Gastroesophageal sphincter (tissue), 4 donors: ENCODE results near the gene ATG2B. TPM values are rescaled to one million over a fixed set of nuclear protein-coding genes. Genes with fewer than 3 reads are reported as not detected.
"Not testable (repeated sequence)": the region's sequence is repeated elsewhere in the genome, so short reads cannot be mapped to it uniquely, and the experiment has no call there.

ENCODE experiments used
- ATAC-seq: fragments of 150-250 bp; one replicate; pipeline ENCODE4 v1.9.1; 2016; ENCODE audit warnings: mild to moderate bottlenecking, moderate library complexity
- H3K27ac ChIP-seq, 4 donors: fragments of 200-600 bp; sonication (generic) in 3 of 4; 1 replicate in 3 of 4; 2 replicates in 1 of 4; pipeline ENCODE4 v1.5.1; 2016 to 2019
- H3K27me3 ChIP-seq: fragments of 200-600 bp; sonication (generic); one replicate; pipeline ENCODE4 v1.5.1; 2019
- H3K36me3 ChIP-seq, 2 donors: fragments of 200-600 bp; sonication (generic); one replicate each; pipeline ENCODE4 v1.5.1; 2019; ENCODE audit warnings: control low read depth in 1 of 2
- H3K4me1 ChIP-seq, 3 donors: fragments of 200-600 bp; sonication (generic); 1 replicate in 2 of 3; 2 replicates in 1 of 3; pipeline ENCODE4 v1.5.1; 2016 to 2019; ENCODE audit warnings: control low read depth in 2 of 3
- H3K4me3 ChIP-seq, 2 donors: fragments of 200-600 bp; sonication (generic); one replicate each; pipeline ENCODE4 v1.5.1; 2019; ENCODE audit warnings: mild to moderate bottlenecking in 1 of 2, moderate library complexity in 1 of 2
- H3K9me3 ChIP-seq, 3 donors: fragments of 200-600 bp; sonication (generic); one replicate each; pipeline ENCODE4 v1.5.1; 2017 to 2019; ENCODE audit warnings: control low read depth in 2 of 3
- CTCF ChIP-seq, 4 experiments: fragments of 200-600 bp in 2 of 4; fragments of 450-650 bp in 2 of 4; sonication (generic) in 1 of 4; IDR thresholded peaks; one replicate each; pipeline ENCODE4 v1.5.1; 2017 to 2019; ENCODE audit warnings: antibody characterized with exemption in 4 of 4, mild to moderate bottlenecking in 2 of 4, moderate library complexity in 2 of 4
- EP300 ChIP-seq: sonication (generic); formaldehyde crosslinking; IDR thresholded peaks from one replicate; pipeline ENCODE4 v1.6.1; 2017; ENCODE audit warnings: antibody characterized with exemption, mild to moderate bottlenecking
- POLR2A ChIP-seq, 2 donors: fragments of 450-650 bp; IDR thresholded peaks; one replicate each; pipeline ENCODE4 v1.6.1; 2017; ENCODE audit warnings: antibody characterized with exemption in 2 of 2, mild to moderate bottlenecking in 2 of 2, moderate library complexity in 1 of 2
- POLR2AphosphoS5 ChIP-seq: sonication (generic); formaldehyde crosslinking; IDR thresholded peaks from one replicate; pipeline ENCODE4 v1.6.1; 2017; ENCODE audit warnings: antibody characterized with exemption
- WGBS, 2 donors: methylation state at CpG; one replicate each; pipeline ENCODE4 v1.1.5; 2018; ENCODE audit warnings: low coverage in 1 of 2; 5-methylcytosine and 5-hydroxymethylcytosine counted together
- total RNA-seq, 4 donors: library from RNA; depleted of rRNA; stranded (reverse); fragments of >200 nt; gene quantifications; one replicate each; pipeline ENCODE4 v1.1.0, GENCODE V29; 2016

Gene ATG2B
- total RNA-seq, 4 donors from 2014 or later = 18.9 to 40.5 (median 25.8) TPM

DNA sequence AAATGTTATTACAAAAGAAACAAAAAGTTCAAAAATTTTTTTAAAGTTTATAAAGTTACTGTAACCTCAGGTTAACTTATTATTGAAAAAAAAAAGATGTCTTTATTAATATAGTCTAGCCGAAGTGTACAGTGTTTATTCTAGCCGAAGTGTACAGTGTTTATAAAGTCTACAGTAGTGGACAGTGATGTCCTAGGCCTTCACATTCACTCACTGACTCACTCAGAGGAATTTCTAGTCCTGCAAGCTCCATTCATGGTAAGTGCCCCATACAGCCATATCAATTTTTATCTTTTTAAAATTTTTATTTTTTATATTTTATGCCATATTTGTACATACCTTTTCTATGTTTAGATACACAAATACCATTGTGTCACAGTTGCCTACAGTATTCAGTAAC lies 10.4 kb downstream of the ATG2B start:
- WGBS, 2 donors = 17% methylated on average over 2 of the region's 2 CpGs; no CpG with 5 or more reads in 1 of the 2 donors
- ATAC-seq = no peak
- H3K36me3 ChIP-seq = no peaks in the 10 kb centered on the region

DNA sequence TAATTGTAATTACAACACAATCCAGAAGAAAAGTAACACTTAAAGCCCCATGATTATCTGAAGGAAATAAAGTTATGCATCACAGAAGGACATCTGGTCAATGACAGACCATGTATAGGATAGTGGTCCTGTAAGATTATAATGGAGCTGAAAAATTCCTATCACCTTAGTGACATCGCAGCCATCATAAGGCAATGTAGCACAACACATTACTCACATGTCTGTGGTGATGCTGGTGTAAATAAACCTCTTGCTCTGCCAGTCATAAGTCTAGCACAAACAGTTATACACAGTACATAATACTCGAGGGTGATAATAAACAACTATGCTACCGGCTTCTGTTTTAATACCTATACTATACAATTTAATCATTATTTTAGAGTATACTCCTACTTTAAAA lies 11.2 kb downstream of the ATG2B start:
- Histone ChIP-seq H3K9me3 (no peaks in the 10 kb centered on the region), H3K27ac (no peak overlapping the region), H3K4me3 (no peak overlapping the region), H3K4me1 (peaks cover 0 to 15% (median 0%) of the 10 kb centered on the region in 3 donors), H3K27me3 (no peaks in the 10 kb centered on the region), H3K36me3 (no peaks in the 10 kb centered on the region)
- 69 to 89% methylated on average over 3 of the region's 3 CpGs for WGBS, 2 donors
- TF ChIP-seq EP300 = no peak
- TF ChIP-seq CTCF (IDR thresholded peaks at IDR 0.05) = no peak
- TF ChIP-seq POLR2A (IDR thresholded peaks at IDR 0.05) = no peak
- TF ChIP-seq POLR2AphosphoS5 = no peak
- ATAC-seq = no peak

More for the DNA sequence above, 10.4 kb downstream of the ATG2B start:
- Histone ChIP-seq H3K27ac (no peak overlapping the region), H3K9me3 (no peaks in the 10 kb centered on the region), H3K4me3 (no peak overlapping the region), H3K4me1 (peaks cover 0 to 15% (median 0%) of the 10 kb centered on the region in 3 donors), H3K27me3 (no peaks in the 10 kb centered on the region)
- TF ChIP-seq POLR2A (IDR thresholded peaks at IDR 0.05) = no peak
- no peak for TF ChIP-seq EP300
- no peak for TF ChIP-seq CTCF (IDR thresholded peaks at IDR 0.05)
- TF ChIP-seq POLR2AphosphoS5 = no peak

- ATAC-seq = no peak
- no peak for TF ChIP-seq POLR2AphosphoS5
- no peak for TF ChIP-seq CTCF (IDR thresholded peaks at IDR 0.05)
- no peak for TF ChIP-seq EP300
- TF ChIP-seq POLR2A (IDR thresholded peaks at IDR 0.05) = no peak
- no peaks in the 10 kb centered on the region for H3K36me3 ChIP-seq
- peaks cover 0 to 15% (median 0%) of the 10 kb centered on the region in 3 donors for H3K4me1 ChIP-seq
- 70 to 87% methylated on average over 5 to 7 of the region's 7 CpGs for WGBS, 2 donors
- no peak overlapping the region for H3K4me3 ChIP-seq
- no peaks in the 10 kb centered on the region for H3K27me3 ChIP-seq
- no peak overlapping the region for H3K27ac ChIP-seq
- H3K9me3 ChIP-seq = no peaks in the 10 kb centered on the region
Observed at GRCh38 chr14:96349286-96350075, 13.7 kb downstream of the ATG2B start.

DNA sequence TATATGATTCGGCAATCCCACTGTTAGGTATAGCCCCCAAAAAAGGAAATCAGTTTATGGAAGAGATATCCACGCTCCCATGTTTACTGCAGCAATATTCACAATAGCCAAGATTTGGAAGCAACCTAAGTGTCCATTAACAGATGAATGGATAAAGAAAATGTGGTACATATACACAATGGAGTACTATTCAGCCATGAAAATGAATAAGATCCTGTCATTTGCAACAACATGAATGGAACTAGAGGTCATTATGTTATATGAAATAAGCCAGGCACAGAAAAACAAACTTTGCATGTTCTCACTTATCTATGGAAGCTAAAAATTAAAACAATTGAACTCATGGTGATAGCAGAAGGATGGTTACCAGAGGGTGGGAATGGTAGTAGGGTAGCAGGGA lies 15.2 kb downstream of the ATG2B start:
- 91 to 100% methylated on average over 2 of the region's 2 CpGs for WGBS, 2 donors
- not testable (repeated sequence) for H3K36me3 ChIP-seq, H3K27me3 ChIP-seq, H3K27ac ChIP-seq, ATAC-seq, H3K9me3 ChIP-seq, H3K4me3 ChIP-seq
- H3K4me1 ChIP-seq = peaks cover 0 to 11% (median 0%) of the 10 kb centered on the region in 3 donors

DNA sequence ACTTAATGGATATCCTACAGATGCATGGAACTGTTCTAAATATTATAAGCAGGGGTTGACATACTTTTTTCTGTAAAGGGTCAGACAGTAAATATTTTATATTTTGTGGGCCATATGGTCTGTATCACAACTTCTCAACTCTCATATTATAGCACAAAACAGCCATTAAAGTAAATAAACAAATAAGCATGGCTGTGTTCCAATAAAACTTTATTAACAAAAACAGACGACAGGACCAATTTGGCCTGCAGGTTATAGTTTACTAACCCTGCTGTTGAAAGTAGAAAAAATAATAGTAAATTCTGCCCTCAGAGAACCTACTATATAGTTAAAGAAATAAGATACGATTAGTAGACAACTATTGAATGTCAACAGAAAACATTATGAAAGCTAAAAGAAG lies 17.5 kb downstream of the ATG2B start:
- no peak overlapping the region for H3K4me3 ChIP-seq
- no peaks in the 10 kb centered on the region for H3K4me1 ChIP-seq
- TF ChIP-seq CTCF (IDR thresholded peaks at IDR 0.05) (no peak), EP300 (no peak), POLR2AphosphoS5 (no peak), POLR2A (IDR thresholded peaks at IDR 0.05) (no peak)
- H3K9me3 ChIP-seq = no peaks in the 10 kb centered on the region
- peaks cover 0 to 24% of the 10 kb centered on the region in 2 donors for H3K36me3 ChIP-seq
- H3K27ac ChIP-seq = no peak overlapping the region
- ATAC-seq = no peak
- WGBS, 2 donors = 87% methylated on average over 2 of the region's 2 CpGs
- no peaks in the 10 kb centered on the region for H3K27me3 ChIP-seq
